NK-92 treated with Interleukin-12 subunit alpha and Interleukin-12 subunit beta, amount 100 ng/mL, for 24 hours (cell line): Measurements from ENCODE around the gene SCP2D1.

Experiments
- DNase-seq: peaks from one replicate; lab custom pipeline; 2025; lab: John Stamatoyannopoulos, UW

The SCP2D1 gene

DNA sequence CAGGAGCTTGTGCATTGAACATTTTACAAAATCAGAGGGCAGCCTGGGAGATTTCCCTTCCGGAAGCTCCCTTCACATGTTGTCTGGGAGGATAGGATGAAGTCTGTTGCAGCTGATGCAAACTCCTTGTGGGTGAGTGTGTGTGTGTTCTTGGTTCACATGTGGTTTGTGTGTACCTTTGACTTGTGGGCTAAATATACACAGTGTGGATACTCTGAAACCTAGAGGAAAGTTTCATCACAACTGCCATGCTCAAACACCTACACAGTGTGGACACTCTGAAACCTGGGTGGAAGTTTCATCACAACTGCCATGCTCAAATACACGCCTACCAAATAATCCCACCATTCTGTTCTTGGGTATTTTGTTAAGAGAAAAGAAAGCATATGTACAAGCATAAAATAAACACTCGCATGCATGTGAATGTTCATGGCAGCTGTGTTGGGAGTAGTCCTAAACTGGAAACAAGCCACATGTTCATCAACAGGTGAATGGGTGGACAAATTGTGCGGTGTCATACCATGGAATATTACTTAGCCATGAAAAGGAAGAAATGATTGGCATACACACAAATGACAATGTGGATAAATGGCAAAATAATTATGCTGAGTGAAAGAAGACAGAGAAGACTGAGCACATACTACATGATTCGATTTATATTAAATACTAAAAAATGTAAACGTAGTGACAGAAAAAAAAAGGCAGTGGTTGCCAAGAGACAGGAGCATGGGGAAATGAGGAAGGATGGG lies 1.8 kb downstream of the SCP2D1 start:
- no peak for DNase-seq

GRCh38 chr20:18822832-18823231 lies 9.2 kb downstream of the SCP2D1 start:
- no peak for DNase-seq

GRCh38 chr20:18831830-18832499 lies 18.4 kb downstream of the SCP2D1 start:
- no peak for DNase-seq

DNA sequence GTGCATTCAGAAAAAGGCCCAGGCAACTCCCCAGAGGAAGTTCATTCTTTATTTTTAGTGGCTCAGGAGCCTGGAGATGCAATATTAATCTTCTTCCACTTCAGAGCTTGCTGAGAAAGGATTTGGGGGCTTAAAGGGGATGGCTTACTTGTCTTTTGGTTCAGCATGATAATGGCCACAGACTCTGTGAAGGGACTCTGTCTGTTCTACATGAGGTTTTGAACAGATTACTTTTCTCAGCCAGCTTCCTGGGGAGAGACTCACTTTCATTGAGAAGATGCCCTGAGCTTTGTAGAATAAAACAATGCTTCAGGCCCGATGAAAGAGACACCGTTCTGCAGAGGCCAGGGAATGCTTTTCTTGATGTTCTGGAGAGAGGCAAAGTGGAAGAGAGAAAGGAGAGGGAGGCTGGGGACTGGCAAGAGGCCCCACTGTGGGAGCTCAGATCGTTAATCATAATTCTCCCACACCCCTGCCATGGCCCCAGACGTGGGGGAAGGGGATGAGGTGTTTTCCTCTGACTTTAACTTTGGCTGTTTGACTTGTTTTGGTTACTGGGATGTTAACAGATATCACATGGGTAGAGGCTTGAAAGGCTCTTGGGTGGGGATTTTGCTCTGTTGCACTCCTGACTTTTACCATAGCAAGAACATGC lies 19.1 kb downstream of the SCP2D1 start:
- DNase-seq = no peak

- DNase-seq = no peak
Observed at GRCh38 chr20:18835466-18836256, 22.1 kb downstream of the SCP2D1 start.

- no peak for DNase-seq
Observed at GRCh38 chr20:18837718-18838117, 24.1 kb downstream of the SCP2D1 start.

DNA sequence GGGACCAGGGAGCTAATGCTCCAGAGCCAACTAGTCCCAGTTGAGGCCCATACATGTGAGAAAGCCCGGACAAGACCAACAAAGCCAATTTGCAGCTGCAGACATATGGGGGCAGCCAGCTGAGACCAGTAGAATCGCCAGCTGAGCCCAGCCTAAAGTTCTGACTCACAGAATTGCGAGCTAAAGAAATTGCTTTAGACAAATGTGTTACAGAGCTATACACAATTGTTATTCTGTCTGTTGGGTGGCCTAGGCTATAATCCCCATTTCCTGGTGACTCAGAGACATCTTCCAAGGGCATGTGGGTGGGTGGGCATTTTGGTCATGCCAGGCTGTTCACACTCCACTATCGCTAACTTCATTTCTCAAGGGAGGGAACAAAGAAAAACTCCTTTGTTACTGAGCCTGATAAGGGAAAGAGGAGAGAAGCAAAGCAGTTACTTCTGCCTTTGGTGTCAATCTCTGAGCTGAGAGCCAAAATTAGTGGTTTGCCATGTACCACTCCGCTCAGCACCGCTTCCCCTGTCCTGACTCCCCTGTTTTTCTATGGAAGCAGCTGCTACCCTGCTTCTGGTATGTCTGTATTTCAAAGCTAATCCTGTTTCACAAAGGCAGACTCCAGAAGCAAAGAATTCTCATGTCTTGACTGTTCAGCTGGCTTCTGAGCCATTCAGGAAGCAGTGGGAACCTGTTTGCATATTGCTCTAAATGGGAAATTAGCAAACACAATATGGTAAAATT lies 26.1 kb downstream of the SCP2D1 start:
- DNase-seq = no peak

DNA sequence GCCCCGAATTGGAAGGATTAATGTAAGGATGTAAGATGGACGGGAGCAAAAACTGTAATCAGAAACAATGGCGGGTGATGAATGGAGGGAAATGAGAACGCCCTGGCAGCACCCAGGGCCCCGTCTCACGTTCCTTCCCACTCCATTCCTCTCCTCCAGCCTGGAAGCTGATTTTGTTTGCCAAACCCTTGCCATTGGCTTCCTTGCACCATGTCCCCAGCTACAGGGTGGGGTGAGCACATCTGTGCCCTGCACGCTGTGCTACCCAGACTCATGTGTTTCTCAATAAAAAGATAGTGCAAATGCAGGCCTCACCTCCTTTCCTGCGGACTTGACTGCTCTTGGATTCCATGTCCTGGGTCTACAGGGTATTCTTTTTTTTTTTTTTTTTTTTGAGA lies 26.7 kb downstream of the SCP2D1 start:
- DNase-seq = no peak

DNA sequence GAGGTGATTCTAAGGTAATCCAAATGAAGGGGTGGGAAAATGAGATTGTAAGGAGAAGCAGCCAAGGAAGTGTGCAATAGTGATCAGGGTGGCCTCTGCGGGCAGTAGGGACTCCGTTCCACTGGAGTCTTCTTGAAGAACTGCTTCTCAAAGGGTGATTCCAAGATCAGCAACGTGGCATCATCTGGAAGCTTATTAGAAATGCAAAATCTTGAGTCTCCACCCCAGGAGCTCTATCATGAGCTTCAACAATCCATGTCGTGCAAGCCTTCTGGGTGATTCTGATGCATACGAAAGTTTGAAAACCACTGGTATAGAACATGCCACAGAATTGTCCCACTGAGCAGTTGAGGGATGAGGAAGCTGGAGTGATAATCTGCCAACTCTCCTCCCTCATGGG lies 31.4 kb downstream of the SCP2D1 start:
- no peak for DNase-seq

- DNase-seq = no peak
Observed at GRCh38 chr20:18847226-18847755, 33.7 kb downstream of the SCP2D1 start.

DNA sequence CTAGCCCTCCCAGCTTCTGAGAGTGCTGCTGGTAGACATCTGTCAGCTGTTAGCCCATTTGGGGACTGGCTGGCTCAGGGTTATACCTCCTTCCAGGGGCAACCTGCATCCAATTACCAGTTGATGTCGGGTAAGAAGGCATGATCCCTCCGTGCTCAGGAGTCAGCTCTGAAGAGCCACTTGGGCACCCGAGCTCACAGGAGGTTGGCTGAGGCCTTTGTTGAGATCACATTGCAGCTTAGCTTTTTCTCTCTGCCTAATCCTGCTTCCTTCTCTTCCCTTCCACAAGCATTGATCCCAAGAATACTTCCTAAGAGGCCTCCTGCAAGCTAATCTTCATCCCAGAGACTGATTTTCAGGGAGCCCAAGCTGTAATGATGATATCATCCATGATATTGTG lies 35.5 kb downstream of the SCP2D1 start:
- DNase-seq = no peak

DNA sequence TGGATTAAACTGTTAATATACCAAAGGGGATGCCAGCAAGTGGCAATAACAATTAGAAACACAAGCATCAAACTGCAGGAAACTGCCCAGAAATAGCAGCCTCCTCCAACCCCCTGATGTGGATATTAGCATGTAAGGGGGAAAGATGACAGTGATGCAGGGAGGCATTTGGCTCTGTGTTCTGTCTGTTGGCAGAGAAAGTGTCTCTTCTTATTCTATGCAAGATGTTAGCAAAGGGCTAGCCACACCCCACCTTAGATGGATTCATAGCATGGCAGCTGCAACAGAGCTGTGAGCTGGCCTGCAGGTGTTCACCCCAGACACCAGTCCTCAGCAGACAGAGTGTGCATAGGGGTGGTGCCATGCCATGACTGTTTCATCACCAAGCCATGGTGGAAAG lies 38.0 kb downstream of the SCP2D1 start:
- DNase-seq = no peak

GRCh38 chr20:18852318-18852717 lies 38.7 kb downstream of the SCP2D1 start:
- DNase-seq = no peak

DNA sequence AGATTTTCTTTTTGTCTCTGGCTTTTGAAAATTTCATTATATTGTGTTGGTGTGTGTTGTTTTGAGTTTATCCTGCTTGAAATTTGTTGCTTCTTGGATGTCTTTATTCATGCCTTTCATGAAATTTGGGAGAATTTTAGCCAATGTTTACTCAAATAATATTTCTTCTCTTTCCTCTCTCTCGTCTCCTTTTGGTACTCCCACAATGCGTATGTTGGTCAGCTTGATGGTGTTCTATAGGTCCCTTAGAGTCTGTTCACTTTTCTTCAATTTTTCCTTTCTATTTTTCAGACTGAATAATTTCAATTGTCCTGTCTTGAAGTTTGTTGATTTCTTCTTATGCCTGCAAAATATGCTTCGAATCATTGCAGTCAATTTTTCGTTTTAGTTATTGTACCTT lies 39.6 kb downstream of the SCP2D1 start:
- no peak for DNase-seq

DNA sequence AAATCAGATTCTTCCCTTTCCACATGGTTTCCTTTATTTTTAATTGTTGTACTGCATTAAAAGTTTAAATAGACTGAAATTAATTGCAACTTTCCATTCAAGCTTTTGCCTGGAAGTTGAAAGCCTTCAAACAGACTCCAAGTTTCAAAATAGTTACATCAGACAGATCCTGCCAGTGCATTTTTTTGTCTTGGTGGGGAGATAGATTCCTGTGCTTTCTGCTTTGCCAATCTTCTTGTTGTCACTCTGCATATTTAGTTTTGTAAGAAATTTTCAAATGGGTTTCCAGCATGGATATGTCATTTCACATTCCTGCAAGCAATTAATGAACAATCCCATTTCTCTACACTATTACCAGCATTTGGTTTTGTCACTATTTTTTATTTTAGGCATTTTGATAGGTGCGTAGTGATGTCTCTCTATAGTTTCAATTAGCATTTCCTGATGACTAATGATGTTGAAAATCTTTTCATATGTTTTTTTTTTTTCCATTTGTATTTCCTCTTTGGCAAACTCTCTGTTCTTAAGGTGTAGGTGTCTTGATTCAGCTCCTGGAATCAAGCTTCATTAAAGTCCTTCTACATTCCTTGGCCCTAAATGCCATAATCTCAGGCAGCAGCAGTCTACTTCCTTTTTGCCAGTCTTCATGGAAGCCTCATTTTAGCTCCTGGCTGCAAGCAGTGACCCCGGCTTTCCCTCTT lies 40.5 kb downstream of the SCP2D1 start:
- no peak for DNase-seq

GRCh38 chr20:18855882-18856281 lies 42.3 kb downstream of the SCP2D1 start:
- DNase-seq = no peak

GRCh38 chr20:18856873-18857272 lies 43.3 kb downstream of the SCP2D1 start:
- DNase-seq = no peak

GRCh38 chr20:18857640-18858039 lies 44.1 kb downstream of the SCP2D1 start:
- no peak for DNase-seq

GRCh38 chr20:18858816-18859215 lies 45.2 kb downstream of the SCP2D1 start:
- DNase-seq = no peak
